SK-N-SH (cell line): ENCODE data around the gene EYA3.

Experiments used
- CTCF ChIP-seq: fragments of 200-600 bp; sonication (generic); IDR thresholded peaks from 2 replicates; pipeline ENCODE4 v1.6.1; 2017; ENCODE audit warnings: antibody characterized with exemption, mild to moderate bottlenecking, moderate library complexity
- FOXM1 ChIP-seq: IDR thresholded peaks from 2 replicates; pipeline ENCODE4 v1.4.0; 2012; ENCODE audit warnings: low read depth, mild to moderate bottlenecking
- GABPA ChIP-seq: IDR thresholded peaks from 2 replicates; pipeline ENCODE4 v1.4.0; 2012; ENCODE audit warnings: low read depth, mild to moderate bottlenecking
- RAD21 ChIP-seq: IDR thresholded peaks from 2 replicates; pipeline ENCODE4 v1.6.1; 2012; ENCODE audit warnings: mild to moderate bottlenecking, low read length
- TAF1 ChIP-seq: IDR thresholded peaks from 2 replicates; pipeline ENCODE4 v1.6.1; 2012; ENCODE audit warnings: low read depth, mild to moderate bottlenecking, low read length, moderate library complexity, borderline replicate concordance
- USF1 ChIP-seq: IDR thresholded peaks from 2 replicates; pipeline ENCODE4 v1.4.0; 2012; ENCODE audit warnings: low read depth, borderline replicate concordance
- USF2 ChIP-seq: fragments of 150-350 bp; IDR thresholded peaks from 2 replicates; pipeline ENCODE4 v1.6.1; 2017; ENCODE audit warnings: antibody characterized with exemption, low read length, low read depth, borderline replicate concordance
- TF ChIP-seq, protein P1 (sequence below): IDR thresholded peaks from 2 replicates; pipeline ENCODE4 v1.6.1; 2012; ENCODE audit warnings: mild to moderate bottlenecking, low read depth, low read length, moderate library complexity

GRCh38 chr1:27940870-27941560, 147.4 kb downstream of the EYA3 start:
- TF ChIP-seq CTCF (no peak), USF1 (no peak), RAD21 (no peak), GABPA (no peak), TAF1 (no peak), USF2 (no peak), FOXM1 (no peak)
- TF ChIP-seq, protein P1, sequence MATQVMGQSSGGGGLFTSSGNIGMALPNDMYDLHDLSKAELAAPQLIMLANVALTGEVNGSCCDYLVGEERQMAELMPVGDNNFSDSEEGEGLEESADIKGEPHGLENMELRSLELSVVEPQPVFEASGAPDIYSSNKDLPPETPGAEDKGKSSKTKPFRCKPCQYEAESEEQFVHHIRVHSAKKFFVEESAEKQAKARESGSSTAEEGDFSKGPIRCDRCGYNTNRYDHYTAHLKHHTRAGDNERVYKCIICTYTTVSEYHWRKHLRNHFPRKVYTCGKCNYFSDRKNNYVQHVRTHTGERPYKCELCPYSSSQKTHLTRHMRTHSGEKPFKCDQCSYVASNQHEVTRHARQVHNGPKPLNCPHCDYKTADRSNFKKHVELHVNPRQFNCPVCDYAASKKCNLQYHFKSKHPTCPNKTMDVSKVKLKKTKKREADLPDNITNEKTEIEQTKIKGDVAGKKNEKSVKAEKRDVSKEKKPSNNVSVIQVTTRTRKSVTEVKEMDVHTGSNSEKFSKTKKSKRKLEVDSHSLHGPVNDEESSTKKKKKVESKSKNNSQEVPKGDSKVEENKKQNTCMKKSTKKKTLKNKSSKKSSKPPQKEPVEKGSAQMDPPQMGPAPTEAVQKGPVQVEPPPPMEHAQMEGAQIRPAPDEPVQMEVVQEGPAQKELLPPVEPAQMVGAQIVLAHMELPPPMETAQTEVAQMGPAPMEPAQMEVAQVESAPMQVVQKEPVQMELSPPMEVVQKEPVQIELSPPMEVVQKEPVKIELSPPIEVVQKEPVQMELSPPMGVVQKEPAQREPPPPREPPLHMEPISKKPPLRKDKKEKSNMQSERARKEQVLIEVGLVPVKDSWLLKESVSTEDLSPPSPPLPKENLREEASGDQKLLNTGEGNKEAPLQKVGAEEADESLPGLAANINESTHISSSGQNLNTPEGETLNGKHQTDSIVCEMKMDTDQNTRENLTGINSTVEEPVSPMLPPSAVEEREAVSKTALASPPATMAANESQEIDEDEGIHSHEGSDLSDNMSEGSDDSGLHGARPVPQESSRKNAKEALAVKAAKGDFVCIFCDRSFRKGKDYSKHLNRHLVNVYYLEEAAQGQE, result no peak
